Measurements from ENCODE around the gene FRAS1.

FRAS1 gene

GRCh38 chr4:78033861-78034260, 23.3 kb upstream of the FRAS1 start:
- DNase-seq (ENCODE audit: extremely low spot score) = no peak
- ChIA-PET CTCF (interaction anchor here (1.6 kb wide), 1 partner anchor 11 kb away, joined by 4 read pairs; no protein-coding TSS in a partner anchor), POLR2A (no interaction called here)
- TF ChIP-seq CTCF (IDR thresholded peaks at IDR 0.05; ENCODE audit: control extremely low read depth, extremely low read depth, low read depth, missing control alignments) = no peak

GRCh38 chr4:78038704-78039103, 18.4 kb upstream of the FRAS1 start:
- no peak for TF ChIP-seq CTCF (IDR thresholded peaks at IDR 0.05; ENCODE audit: control extremely low read depth, extremely low read depth, low read depth, missing control alignments)
- DNase-seq (ENCODE audit: extremely low spot score) = no peak
- ChIA-PET POLR2A (no interaction called here), CTCF (interaction anchor here (1.5 kb wide), 1 partner anchor 10 kb away, joined by 4 read pairs; no protein-coding TSS in a partner anchor)

GRCh38 chr4:78039678-78040077, 17.4 kb upstream of the FRAS1 start:
- DNase-seq (ENCODE audit: extremely low spot score) = no peak
- POLR2A ChIA-PET = no interaction called here
- no peak for TF ChIP-seq CTCF (IDR thresholded peaks at IDR 0.05; ENCODE audit: control extremely low read depth, extremely low read depth, low read depth, missing control alignments)
- CTCF ChIA-PET = interaction anchor here (1.5 kb wide), 1 partner anchor 9 kb away, joined by 4 read pairs; no protein-coding TSS in a partner anchor

- POLR2A ChIA-PET = no interaction called here
- CTCF ChIA-PET = no interaction called here
- no peak for TF ChIP-seq CTCF (IDR thresholded peaks at IDR 0.05; ENCODE audit: control extremely low read depth, extremely low read depth, low read depth, missing control alignments)
- no peak for DNase-seq (ENCODE audit: extremely low spot score)
Observed at GRCh38 chr4:78040431-78040830, 16.7 kb upstream of the FRAS1 start.

GRCh38 chr4:78047366-78047765, 9.8 kb upstream of the FRAS1 start:
- no peak for DNase-seq (ENCODE audit: extremely low spot score)
- CTCF ChIA-PET = interaction anchor here (1.5 to 2.6 kb wide), 2 partner anchors 8 to 9 kb away, joined by 4 to 10 read pairs; partner anchors contain the start of gene FRAS1
- POLR2A ChIA-PET = no interaction called here
- no peak for TF ChIP-seq CTCF (IDR thresholded peaks at IDR 0.05; ENCODE audit: control extremely low read depth, extremely low read depth, low read depth, missing control alignments)

GRCh38 chr4:78056265-78057129, 626 bp upstream of the FRAS1 start:
- DNase-seq (ENCODE audit: extremely low spot score) = peak; percentile 68
- TF ChIP-seq CTCF (IDR thresholded peaks at IDR 0.05; ENCODE audit: control extremely low read depth, extremely low read depth, low read depth, missing control alignments) = no peak
- ChIA-PET CTCF (interaction anchor here (1.2 to 2.6 kb wide), 2 partner anchors 11 to 15 kb away, joined by 3 to 10 read pairs; no protein-coding TSS in a partner anchor), POLR2A (no interaction called here)
